Esophagus muscularis mucosa (tissue), 3 donors: ENCODE results near the gene GGT5.
"Not testable (repeated sequence)": the region's sequence is repeated elsewhere in the genome, so short reads cannot be mapped to it uniquely, and the experiment has no call there.

ENCODE experiments used
- POLR2A ChIP-seq: fragments of 450-650 bp; IDR thresholded peaks from one replicate; pipeline ENCODE4 v1.6.1; 2017; ENCODE audit warnings: antibody characterized with exemption, moderate library complexity, mild to moderate bottlenecking, low read depth
- TF ChIP-seq, protein P1 (sequence below), 3 experiments: fragments of 200-600 bp in 2 of 3; fragments of 450-650 bp in 1 of 3; sonication (generic) in 2 of 3; IDR thresholded peaks; one replicate each; pipeline ENCODE4 v1.5.1; 2017 to 2019; ENCODE audit warnings: antibody characterized with exemption in 3 of 3, mild to moderate bottlenecking in 2 of 3, moderate library complexity in 1 of 3

DNA sequence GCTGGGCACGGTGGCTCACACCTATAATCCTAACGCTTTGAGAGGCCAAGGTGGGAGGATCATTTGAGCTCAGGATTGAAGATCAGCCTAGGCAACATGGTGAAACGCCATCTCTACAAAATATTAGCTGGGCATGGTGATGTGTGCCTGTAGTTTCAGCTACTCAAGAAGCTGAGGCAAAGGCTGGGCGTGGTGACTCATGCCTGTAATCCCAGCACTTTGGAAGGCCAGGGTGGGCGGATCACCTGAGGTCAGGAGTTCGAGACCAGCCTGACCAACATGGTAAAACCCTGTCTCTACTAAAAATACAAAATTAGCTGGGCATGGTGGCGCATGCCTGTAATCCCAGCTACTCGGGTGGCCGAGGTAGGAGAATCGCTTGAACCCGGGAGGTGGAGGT, 34.5 kb downstream of the GGT5 start:
- TF ChIP-seq, protein P1, sequence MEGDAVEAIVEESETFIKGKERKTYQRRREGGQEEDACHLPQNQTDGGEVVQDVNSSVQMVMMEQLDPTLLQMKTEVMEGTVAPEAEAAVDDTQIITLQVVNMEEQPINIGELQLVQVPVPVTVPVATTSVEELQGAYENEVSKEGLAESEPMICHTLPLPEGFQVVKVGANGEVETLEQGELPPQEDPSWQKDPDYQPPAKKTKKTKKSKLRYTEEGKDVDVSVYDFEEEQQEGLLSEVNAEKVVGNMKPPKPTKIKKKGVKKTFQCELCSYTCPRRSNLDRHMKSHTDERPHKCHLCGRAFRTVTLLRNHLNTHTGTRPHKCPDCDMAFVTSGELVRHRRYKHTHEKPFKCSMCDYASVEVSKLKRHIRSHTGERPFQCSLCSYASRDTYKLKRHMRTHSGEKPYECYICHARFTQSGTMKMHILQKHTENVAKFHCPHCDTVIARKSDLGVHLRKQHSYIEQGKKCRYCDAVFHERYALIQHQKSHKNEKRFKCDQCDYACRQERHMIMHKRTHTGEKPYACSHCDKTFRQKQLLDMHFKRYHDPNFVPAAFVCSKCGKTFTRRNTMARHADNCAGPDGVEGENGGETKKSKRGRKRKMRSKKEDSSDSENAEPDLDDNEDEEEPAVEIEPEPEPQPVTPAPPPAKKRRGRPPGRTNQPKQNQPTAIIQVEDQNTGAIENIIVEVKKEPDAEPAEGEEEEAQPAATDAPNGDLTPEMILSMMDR (IDR thresholded peaks at IDR 0.05) = not testable (repeated sequence)
- TF ChIP-seq POLR2A = not testable (repeated sequence)
